Measurements from ENCODE around the gene FBXO9. TPM values are rescaled to one million over a fixed set of nuclear protein-coding genes. Genes with fewer than 3 reads are reported as not detected.

FBXO9 gene
- total and polyA plus RNA-seq, 10 of the 15 experiments (the other 5 are each of a cell fraction or from before 2014, with no cell fraction given) = 9.9 to 68.9 (median 31.3) TPM

DNA sequence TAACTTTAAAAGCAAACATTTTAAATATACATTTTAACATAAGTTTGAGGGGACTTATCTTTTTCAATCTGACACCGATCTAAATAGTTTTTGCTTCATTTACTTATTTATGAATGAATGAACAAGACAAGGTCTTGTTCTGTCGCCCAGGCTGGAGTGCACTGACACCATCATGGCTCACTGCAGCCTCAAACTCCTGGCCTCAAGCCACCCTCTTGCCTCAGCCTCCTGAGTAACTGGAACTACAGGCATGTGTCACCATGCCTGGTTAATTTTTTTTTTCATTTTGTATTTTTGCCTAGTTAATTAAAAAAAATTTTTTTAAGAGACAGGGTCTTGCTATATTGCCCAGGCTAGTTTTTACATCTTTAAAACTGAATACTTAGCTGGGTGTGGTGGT lies 25.4 kb downstream of the FBXO9 start:
- Histone ChIP-seq H2AFZ (ENCODE audit: control insufficient read depth, low read depth, low read length) (no peak overlapping the region), H3K4me1 (ENCODE audit: control insufficient read depth, insufficient read depth, low read length) (no peaks in the 10 kb centered on the region), H3K4me3 (no peak overlapping the region), H3K9me3 (replicated peaks; ENCODE audit: control insufficient read depth, insufficient read depth, low read length) (no peaks in the 10 kb centered on the region), H4K20me1 (ENCODE audit: control insufficient read depth, insufficient read depth) (no peaks in the 10 kb centered on the region), H3K27ac (ENCODE audit: control insufficient read depth, insufficient read depth) (no peak overlapping the region), H3K36me3 (ENCODE audit: control insufficient read depth in 2 of 2, insufficient read depth in 2 of 2, low read length in 1 of 2) (peaks cover 5 to 20% of the 10 kb centered on the region in 2 experiments), H3K79me2 (ENCODE audit: control insufficient read depth, insufficient read depth, low read length) (no peaks in the 10 kb centered on the region), H3K4me2 (ENCODE audit: control insufficient read depth, insufficient read depth) (no peak overlapping the region), H3K27me3 (replicated peaks in 1 of 2; ENCODE audit: control insufficient read depth in 2 of 2, insufficient read depth in 2 of 2, low read length in 1 of 2) (no peaks in the 10 kb centered on the region), H3K9ac (ENCODE audit: control insufficient read depth, insufficient read depth, low read length) (no peak overlapping the region)
- BruUV-seq (replicated peaks) = no TSS peak
- in situ Hi-C loops (cut with MboI) (no loop called here), intact Hi-C loops (cut with micrococcal nuclease; ENCODE audit: unreplicated experiment) (no loop called here)
- SMC1A ChIA-PET (ENCODE audit: uncharacterized antibody, unreplicated experiment) = interaction anchor here (1.1 kb wide), 1 partner anchor 18 kb away, joined by 5 read pairs; no protein-coding TSS in a partner anchor
- TF ChIP-seq, protein P1, sequence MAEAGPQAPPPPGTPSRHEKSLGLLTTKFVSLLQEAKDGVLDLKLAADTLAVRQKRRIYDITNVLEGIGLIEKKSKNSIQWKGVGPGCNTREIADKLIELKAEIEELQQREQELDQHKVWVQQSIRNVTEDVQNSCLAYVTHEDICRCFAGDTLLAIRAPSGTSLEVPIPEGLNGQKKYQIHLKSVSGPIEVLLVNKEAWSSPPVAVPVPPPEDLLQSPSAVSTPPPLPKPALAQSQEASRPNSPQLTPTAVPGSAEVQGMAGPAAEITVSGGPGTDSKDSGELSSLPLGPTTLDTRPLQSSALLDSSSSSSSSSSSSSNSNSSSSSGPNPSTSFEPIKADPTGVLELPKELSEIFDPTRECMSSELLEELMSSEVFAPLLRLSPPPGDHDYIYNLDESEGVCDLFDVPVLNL (IDR thresholded peaks at IDR 0.05; ENCODE audit: low read depth, low read length) = no peak
- TF ChIP-seq, protein P2, sequence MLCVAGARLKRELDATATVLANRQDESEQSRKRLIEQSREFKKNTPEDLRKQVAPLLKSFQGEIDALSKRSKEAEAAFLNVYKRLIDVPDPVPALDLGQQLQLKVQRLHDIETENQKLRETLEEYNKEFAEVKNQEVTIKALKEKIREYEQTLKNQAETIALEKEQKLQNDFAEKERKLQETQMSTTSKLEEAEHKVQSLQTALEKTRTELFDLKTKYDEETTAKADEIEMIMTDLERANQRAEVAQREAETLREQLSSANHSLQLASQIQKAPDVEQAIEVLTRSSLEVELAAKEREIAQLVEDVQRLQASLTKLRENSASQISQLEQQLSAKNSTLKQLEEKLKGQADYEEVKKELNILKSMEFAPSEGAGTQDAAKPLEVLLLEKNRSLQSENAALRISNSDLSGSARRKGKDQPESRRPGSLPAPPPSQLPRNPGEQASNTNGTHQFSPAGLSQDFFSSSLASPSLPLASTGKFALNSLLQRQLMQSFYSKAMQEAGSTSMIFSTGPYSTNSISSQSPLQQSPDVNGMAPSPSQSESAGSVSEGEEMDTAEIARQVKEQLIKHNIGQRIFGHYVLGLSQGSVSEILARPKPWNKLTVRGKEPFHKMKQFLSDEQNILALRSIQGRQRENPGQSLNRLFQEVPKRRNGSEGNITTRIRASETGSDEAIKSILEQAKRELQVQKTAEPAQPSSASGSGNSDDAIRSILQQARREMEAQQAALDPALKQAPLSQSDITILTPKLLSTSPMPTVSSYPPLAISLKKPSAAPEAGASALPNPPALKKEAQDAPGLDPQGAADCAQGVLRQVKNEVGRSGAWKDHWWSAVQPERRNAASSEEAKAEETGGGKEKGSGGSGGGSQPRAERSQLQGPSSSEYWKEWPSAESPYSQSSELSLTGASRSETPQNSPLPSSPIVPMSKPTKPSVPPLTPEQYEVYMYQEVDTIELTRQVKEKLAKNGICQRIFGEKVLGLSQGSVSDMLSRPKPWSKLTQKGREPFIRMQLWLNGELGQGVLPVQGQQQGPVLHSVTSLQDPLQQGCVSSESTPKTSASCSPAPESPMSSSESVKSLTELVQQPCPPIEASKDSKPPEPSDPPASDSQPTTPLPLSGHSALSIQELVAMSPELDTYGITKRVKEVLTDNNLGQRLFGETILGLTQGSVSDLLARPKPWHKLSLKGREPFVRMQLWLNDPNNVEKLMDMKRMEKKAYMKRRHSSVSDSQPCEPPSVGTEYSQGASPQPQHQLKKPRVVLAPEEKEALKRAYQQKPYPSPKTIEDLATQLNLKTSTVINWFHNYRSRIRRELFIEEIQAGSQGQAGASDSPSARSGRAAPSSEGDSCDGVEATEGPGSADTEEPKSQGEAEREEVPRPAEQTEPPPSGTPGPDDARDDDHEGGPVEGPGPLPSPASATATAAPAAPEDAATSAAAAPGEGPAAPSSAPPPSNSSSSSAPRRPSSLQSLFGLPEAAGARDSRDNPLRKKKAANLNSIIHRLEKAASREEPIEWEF (IDR thresholded peaks at IDR 0.05; ENCODE audit: insufficient replicate concordance, low read depth, low read length) = no peak
- TF ChIP-seq MYB (IDR thresholded peaks at IDR 0.05; ENCODE audit: borderline replicate concordance, low read depth, low read length) (no peak), BCL11A (IDR thresholded peaks at IDR 0.05; ENCODE audit: low read depth, low read length) (no peak), TARDBP (IDR thresholded peaks at IDR 0.05; ENCODE audit: borderline replicate concordance) (no peak), SREBF1 (IDR thresholded peaks at IDR 0.05; ENCODE audit: low read length) (no peak), MEF2A (IDR thresholded peaks at IDR 0.05; ENCODE audit: insufficient read depth, low read depth, low read length) (no peak), ZNF274 (IDR thresholded peaks at IDR 0.05; ENCODE audit: insufficient read depth, insufficient read length) (no peak)
- TF ChIP-seq, protein P3, sequence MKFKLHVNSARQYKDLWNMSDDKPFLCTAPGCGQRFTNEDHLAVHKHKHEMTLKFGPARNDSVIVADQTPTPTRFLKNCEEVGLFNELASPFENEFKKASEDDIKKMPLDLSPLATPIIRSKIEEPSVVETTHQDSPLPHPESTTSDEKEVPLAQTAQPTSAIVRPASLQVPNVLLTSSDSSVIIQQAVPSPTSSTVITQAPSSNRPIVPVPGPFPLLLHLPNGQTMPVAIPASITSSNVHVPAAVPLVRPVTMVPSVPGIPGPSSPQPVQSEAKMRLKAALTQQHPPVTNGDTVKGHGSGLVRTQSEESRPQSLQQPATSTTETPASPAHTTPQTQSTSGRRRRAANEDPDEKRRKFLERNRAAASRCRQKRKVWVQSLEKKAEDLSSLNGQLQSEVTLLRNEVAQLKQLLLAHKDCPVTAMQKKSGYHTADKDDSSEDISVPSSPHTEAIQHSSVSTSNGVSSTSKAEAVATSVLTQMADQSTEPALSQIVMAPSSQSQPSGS (IDR thresholded peaks at IDR 0.05; ENCODE audit: low read length) = no peak
- TF ChIP-seq, protein P4, sequence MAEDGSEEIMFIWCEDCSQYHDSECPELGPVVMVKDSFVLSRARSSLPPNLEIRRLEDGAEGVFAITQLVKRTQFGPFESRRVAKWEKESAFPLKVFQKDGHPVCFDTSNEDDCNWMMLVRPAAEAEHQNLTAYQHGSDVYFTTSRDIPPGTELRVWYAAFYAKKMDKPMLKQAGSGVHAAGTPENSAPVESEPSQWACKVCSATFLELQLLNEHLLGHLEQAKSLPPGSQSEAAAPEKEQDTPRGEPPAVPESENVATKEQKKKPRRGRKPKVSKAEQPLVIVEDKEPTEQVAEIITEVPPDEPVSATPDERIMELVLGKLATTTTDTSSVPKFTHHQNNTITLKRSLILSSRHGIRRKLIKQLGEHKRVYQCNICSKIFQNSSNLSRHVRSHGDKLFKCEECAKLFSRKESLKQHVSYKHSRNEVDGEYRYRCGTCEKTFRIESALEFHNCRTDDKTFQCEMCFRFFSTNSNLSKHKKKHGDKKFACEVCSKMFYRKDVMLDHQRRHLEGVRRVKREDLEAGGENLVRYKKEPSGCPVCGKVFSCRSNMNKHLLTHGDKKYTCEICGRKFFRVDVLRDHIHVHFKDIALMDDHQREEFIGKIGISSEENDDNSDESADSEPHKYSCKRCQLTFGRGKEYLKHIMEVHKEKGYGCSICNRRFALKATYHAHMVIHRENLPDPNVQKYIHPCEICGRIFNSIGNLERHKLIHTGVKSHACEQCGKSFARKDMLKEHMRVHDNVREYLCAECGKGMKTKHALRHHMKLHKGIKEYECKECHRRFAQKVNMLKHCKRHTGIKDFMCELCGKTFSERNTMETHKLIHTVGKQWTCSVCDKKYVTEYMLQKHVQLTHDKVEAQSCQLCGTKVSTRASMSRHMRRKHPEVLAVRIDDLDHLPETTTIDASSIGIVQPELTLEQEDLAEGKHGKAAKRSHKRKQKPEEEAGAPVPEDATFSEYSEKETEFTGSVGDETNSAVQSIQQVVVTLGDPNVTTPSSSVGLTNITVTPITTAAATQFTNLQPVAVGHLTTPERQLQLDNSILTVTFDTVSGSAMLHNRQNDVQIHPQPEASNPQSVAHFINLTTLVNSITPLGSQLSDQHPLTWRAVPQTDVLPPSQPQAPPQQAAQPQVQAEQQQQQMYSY (CRISPR knock-in tag; IDR thresholded peaks at IDR 0.05) = no peak
- CTCF ChIA-PET = no interaction called here
- WGBS (ENCODE audit: insufficient coverage, insufficient replicate concordance, low lambda C conversion rate, missing lambda C conversion rate) = 98% methylated on average over 2 of the region's 2 CpGs
- POLR2A ChIA-PET = no interaction called here
- FAIRE-seq = no peak
- no peak for DNase-seq (ENCODE audit: low read depth, low spot score)
- ATAC-seq = no peak
- RAD21 ChIA-PET (ENCODE audit: unreplicated experiment) = no interaction called here
